ENCODE measurements around the gene CENPO. TPM values are rescaled to one million over a fixed set of nuclear protein-coding genes. Genes with fewer than 3 reads are reported as not detected.
A peak's percentile ranks its signal among the peaks of the same experiment; 100 is the strongest.

The CENPO gene
- total RNA-seq, 1 experiment from 2014 or later, result 38.6 TPM

GRCh38 chr2:24832073-24832461 is 38.8 kb downstream of the CENPO start (continued):
- TF ChIP-seq, protein P1, sequence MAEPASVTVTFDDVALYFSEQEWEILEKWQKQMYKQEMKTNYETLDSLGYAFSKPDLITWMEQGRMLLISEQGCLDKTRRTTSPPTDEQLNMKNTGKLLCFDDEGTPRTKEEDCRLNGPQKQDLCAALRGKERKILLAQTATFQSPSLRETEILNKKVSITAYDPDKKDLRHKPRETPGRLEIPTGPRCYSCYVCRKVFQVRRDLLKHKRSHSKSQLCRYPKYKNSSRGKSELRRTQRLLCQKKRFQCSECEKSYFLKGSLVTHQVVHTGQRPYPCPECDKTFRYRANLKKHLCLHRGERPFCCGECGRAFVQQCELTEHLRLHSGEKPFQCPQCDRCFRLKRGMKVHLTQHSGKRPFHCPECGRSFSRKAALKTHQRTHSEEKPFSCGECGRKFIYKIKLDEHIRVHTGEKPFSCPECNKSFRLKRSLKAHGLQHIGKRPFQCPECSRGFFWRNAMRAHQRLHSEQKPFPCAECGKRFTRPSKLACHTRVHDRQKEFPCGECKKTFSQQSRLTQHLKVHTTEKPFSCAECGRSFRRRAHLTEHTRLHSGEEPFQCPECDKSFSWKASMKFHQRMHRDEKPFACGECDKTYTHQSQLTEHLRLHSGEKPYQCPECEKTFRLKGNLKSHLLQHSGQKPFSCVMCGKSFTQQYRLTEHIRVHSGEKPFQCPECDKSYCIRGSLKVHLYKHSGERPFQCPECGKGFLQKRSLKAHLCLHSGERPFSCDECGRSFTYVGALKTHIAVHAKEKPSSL (CRISPR knock-in tag; conservative IDR thresholded peaks at IDR 0.05), result no peak
- TF ChIP-seq ERG (CRISPR knock-in tag; IDR thresholded peaks at IDR 0.05) (no peak), FOXP1 (CRISPR knock-in tag; IDR thresholded peaks at IDR 0.05; ENCODE audit: borderline replicate concordance) (no peak)
- TF ChIP-seq, protein P2, sequence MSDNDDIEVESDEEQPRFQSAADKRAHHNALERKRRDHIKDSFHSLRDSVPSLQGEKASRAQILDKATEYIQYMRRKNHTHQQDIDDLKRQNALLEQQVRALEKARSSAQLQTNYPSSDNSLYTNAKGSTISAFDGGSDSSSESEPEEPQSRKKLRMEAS (CRISPR knock-in tag; IDR thresholded peaks at IDR 0.05), result no peak

- Mint-ChIP-seq H3K4me3 (no peak overlapping the region), H3K36me3 (peaks cover 33% of the 10 kb centered on the region), H3K27ac (peak overlapping the region; percentile 85), H3K27me3 (ENCODE audit: low read depth) (no peaks in the 10 kb centered on the region; the same call in 1 of the 2 replicates), H3K4me1 (peaks cover 23% of the 10 kb centered on the region), H3K9me3 (no peaks in the 10 kb centered on the region)
- TF ChIP-seq HMGA2 (CRISPR knock-in tag; IDR thresholded peaks at IDR 0.05) (no peak), ZNF317 (CRISPR knock-in tag; IDR thresholded peaks at IDR 0.05; ENCODE audit: borderline replicate concordance, low read depth) (no peak), ELF4 (CRISPR knock-in tag; IDR thresholded peaks at IDR 0.05; ENCODE audit: low read depth) (no peak), ZNF263 (CRISPR knock-in tag; IDR thresholded peaks at IDR 0.05; ENCODE audit: low read depth) (no peak), KAT7 (CRISPR knock-in tag; IDR thresholded peaks at IDR 0.05; ENCODE audit: borderline replicate concordance) (no peak), GABPB1 (CRISPR knock-in tag; IDR thresholded peaks at IDR 0.05) (no peak), ZNF671 (CRISPR knock-in tag; IDR thresholded peaks at IDR 0.05) (no peak), HMGXB4 (CRISPR knock-in tag; IDR thresholded peaks at IDR 0.05) (no peak), NR2C2 (CRISPR knock-in tag; IDR thresholded peaks at IDR 0.05) (no peak), RORB (CRISPR knock-in tag; IDR thresholded peaks at IDR 0.05) (no peak), MXD4 (CRISPR knock-in tag; IDR thresholded peaks at IDR 0.05; ENCODE audit: borderline replicate concordance) (no peak), ZNF219 (CRISPR knock-in tag; IDR thresholded peaks at IDR 0.05; ENCODE audit: borderline replicate concordance) (no peak), CDX4 (CRISPR knock-in tag; IDR thresholded peaks at IDR 0.05; ENCODE audit: borderline replicate concordance) (no peak)
- TF ChIP-seq, protein P3, sequence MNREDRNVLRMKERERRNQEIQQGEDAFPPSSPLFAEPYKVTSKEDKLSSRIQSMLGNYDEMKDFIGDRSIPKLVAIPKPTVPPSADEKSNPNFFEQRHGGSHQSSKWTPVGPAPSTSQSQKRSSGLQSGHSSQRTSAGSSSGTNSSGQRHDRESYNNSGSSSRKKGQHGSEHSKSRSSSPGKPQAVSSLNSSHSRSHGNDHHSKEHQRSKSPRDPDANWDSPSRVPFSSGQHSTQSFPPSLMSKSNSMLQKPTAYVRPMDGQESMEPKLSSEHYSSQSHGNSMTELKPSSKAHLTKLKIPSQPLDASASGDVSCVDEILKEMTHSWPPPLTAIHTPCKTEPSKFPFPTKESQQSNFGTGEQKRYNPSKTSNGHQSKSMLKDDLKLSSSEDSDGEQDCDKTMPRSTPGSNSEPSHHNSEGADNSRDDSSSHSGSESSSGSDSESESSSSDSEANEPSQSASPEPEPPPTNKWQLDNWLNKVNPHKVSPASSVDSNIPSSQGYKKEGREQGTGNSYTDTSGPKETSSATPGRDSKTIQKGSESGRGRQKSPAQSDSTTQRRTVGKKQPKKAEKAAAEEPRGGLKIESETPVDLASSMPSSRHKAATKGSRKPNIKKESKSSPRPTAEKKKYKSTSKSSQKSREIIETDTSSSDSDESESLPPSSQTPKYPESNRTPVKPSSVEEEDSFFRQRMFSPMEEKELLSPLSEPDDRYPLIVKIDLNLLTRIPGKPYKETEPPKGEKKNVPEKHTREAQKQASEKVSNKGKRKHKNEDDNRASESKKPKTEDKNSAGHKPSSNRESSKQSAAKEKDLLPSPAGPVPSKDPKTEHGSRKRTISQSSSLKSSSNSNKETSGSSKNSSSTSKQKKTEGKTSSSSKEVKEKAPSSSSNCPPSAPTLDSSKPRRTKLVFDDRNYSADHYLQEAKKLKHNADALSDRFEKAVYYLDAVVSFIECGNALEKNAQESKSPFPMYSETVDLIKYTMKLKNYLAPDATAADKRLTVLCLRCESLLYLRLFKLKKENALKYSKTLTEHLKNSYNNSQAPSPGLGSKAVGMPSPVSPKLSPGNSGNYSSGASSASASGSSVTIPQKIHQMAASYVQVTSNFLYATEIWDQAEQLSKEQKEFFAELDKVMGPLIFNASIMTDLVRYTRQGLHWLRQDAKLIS (CRISPR knock-in tag; IDR thresholded peaks at IDR 0.05; ENCODE audit: borderline replicate concordance), result no peak
- TF ChIP-seq, protein P4, sequence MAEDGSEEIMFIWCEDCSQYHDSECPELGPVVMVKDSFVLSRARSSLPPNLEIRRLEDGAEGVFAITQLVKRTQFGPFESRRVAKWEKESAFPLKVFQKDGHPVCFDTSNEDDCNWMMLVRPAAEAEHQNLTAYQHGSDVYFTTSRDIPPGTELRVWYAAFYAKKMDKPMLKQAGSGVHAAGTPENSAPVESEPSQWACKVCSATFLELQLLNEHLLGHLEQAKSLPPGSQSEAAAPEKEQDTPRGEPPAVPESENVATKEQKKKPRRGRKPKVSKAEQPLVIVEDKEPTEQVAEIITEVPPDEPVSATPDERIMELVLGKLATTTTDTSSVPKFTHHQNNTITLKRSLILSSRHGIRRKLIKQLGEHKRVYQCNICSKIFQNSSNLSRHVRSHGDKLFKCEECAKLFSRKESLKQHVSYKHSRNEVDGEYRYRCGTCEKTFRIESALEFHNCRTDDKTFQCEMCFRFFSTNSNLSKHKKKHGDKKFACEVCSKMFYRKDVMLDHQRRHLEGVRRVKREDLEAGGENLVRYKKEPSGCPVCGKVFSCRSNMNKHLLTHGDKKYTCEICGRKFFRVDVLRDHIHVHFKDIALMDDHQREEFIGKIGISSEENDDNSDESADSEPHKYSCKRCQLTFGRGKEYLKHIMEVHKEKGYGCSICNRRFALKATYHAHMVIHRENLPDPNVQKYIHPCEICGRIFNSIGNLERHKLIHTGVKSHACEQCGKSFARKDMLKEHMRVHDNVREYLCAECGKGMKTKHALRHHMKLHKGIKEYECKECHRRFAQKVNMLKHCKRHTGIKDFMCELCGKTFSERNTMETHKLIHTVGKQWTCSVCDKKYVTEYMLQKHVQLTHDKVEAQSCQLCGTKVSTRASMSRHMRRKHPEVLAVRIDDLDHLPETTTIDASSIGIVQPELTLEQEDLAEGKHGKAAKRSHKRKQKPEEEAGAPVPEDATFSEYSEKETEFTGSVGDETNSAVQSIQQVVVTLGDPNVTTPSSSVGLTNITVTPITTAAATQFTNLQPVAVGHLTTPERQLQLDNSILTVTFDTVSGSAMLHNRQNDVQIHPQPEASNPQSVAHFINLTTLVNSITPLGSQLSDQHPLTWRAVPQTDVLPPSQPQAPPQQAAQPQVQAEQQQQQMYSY (CRISPR knock-in tag; IDR thresholded peaks at IDR 0.05), result no peak
- ChIA-PET CTCF (interaction anchor here (2.5 kb wide), 1 partner anchor 219 kb away, joined by 5 read pairs; no protein-coding TSS in a partner anchor), POLR2A (interaction anchor here (0.8 kb wide), 1 partner anchor 125 kb away, joined by 4 read pairs; no protein-coding TSS in a partner anchor)
- no peak for DNase-seq (ENCODE audit: low spot score)
- ATAC-seq, result no peak
These were observed 39.3 kb downstream of the CENPO start for GRCh38 chr2:24832521-24832920.
